ENCODE measurements around the gene ZMIZ2. TPM values are rescaled to one million over a fixed set of nuclear protein-coding genes. Genes with fewer than 3 reads are reported as not detected.

ZMIZ2 gene
- total and polyA plus RNA-seq, 2 experiments from 2014 or later = 15.5 to 46.1 TPM

DNA sequence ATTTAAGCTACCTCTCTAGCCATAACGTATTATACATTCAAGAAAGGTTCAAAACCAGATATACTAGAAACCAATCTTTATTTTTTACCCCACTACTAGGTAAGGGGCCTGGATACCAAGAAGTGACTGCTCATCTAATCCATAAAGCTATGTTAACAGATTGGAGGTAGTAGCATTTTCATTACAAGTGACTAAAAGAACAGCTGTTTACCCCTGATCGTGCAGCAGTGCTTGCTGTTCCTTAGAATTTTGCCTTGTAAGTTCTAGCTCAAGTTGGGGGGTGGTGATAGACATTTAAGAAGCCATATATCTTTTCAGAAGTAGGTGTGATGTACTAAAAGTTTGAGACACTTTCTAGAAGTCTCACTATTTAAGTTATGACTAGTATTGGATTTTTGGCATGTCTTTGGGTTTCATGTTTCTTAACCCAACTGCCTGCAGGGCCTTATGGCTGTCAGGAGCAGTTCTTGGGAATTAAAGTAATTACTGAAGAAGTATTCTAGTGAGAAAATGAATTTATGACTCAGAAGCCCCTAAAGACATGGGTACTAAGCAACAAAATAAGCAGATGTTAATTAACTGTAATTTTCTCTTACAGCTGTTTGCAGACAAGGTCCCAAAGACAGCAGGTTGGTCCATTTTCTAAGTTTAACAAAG, 50.1 kb downstream of the ZMIZ2 start:
- Histone ChIP-seq H3K79me2 (replicated peaks; ENCODE audit: insufficient read depth) (peaks cover 58% of the 10 kb centered on the region), H3K9me2 (ENCODE audit: insufficient read depth) (no peaks in the 10 kb centered on the region), H4K20me1 (replicated peaks; ENCODE audit: insufficient read depth) (peaks cover 53% of the 10 kb centered on the region), H3K4me3 (peak overlapping the region; percentile 85), H3F3A (replicated peaks; ENCODE audit: low read depth) (peaks cover 62% of the 10 kb centered on the region), H3K4me1 (ENCODE audit: insufficient read depth) (peaks cover 14% of the 10 kb centered on the region), H3K36me3 (ENCODE audit: insufficient read depth) (peaks cover 58% of the 10 kb centered on the region), H3K27me3 (ENCODE audit: insufficient read depth) (no peaks in the 10 kb centered on the region), H2AFZ (no peak overlapping the region), H3K4me2 (peak overlapping the region; percentile 99), H3K27ac (ENCODE audit: low read depth) (peak overlapping the region; percentile 100)
- ATAC-seq (no peak), DNase-seq (ENCODE audit: low spot score) (no peak)
- Mint-ChIP-seq H3K36me3 (ENCODE audit: low read depth) (peaks cover 69% of the 10 kb centered on the region), H3K4me1 (peaks cover 17% of the 10 kb centered on the region; the same call in 2 of the 3 replicates), H3K27ac (peak overlapping the region; percentile 48; the same call in 1 of the 2 replicates), H3K4me3 (peak overlapping the region; percentile 95), H3K9me3 (peaks cover 3% of the 10 kb centered on the region; the same call in 2 of the 3 replicates), H3K27me3 (ENCODE audit: insufficient read depth, low read depth, poor library complexity) (peaks cover 34% of the 10 kb centered on the region)
- TF ChIP-seq CREB1 (CRISPR knock-in tag; IDR thresholded peaks at IDR 0.05; ENCODE audit: low read depth) (no peak), POLR2AphosphoS5 (IDR thresholded peaks at IDR 0.05; ENCODE audit: low read depth) (no peak), NANOG (IDR thresholded peaks at IDR 0.05; ENCODE audit: borderline replicate concordance) (no peak), EZH2phosphoT487 (IDR thresholded peaks at IDR 0.05; ENCODE audit: unreplicated experiment) (no peak), EZH2 (IDR thresholded peaks at IDR 0.05; ENCODE audit: low read depth, unreplicated experiment) (no peak), ZNF114 (CRISPR knock-in tag; IDR thresholded peaks at IDR 0.05) (no peak), STAT1 (IDR thresholded peaks at IDR 0.05; ENCODE audit: unreplicated experiment) (no peak), ZNF331 (CRISPR knock-in tag; IDR thresholded peaks at IDR 0.05; ENCODE audit: low read depth) (no peak), JUNB (IDR thresholded peaks at IDR 0.05; ENCODE audit: unreplicated experiment) (no peak)
- TF ChIP-seq, protein P1, sequence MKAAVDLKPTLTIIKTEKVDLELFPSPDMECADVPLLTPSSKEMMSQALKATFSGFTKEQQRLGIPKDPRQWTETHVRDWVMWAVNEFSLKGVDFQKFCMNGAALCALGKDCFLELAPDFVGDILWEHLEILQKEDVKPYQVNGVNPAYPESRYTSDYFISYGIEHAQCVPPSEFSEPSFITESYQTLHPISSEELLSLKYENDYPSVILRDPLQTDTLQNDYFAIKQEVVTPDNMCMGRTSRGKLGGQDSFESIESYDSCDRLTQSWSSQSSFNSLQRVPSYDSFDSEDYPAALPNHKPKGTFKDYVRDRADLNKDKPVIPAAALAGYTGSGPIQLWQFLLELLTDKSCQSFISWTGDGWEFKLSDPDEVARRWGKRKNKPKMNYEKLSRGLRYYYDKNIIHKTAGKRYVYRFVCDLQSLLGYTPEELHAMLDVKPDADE (IDR thresholded peaks at IDR 0.05) = no peak
- TF ChIP-seq, protein P2, sequence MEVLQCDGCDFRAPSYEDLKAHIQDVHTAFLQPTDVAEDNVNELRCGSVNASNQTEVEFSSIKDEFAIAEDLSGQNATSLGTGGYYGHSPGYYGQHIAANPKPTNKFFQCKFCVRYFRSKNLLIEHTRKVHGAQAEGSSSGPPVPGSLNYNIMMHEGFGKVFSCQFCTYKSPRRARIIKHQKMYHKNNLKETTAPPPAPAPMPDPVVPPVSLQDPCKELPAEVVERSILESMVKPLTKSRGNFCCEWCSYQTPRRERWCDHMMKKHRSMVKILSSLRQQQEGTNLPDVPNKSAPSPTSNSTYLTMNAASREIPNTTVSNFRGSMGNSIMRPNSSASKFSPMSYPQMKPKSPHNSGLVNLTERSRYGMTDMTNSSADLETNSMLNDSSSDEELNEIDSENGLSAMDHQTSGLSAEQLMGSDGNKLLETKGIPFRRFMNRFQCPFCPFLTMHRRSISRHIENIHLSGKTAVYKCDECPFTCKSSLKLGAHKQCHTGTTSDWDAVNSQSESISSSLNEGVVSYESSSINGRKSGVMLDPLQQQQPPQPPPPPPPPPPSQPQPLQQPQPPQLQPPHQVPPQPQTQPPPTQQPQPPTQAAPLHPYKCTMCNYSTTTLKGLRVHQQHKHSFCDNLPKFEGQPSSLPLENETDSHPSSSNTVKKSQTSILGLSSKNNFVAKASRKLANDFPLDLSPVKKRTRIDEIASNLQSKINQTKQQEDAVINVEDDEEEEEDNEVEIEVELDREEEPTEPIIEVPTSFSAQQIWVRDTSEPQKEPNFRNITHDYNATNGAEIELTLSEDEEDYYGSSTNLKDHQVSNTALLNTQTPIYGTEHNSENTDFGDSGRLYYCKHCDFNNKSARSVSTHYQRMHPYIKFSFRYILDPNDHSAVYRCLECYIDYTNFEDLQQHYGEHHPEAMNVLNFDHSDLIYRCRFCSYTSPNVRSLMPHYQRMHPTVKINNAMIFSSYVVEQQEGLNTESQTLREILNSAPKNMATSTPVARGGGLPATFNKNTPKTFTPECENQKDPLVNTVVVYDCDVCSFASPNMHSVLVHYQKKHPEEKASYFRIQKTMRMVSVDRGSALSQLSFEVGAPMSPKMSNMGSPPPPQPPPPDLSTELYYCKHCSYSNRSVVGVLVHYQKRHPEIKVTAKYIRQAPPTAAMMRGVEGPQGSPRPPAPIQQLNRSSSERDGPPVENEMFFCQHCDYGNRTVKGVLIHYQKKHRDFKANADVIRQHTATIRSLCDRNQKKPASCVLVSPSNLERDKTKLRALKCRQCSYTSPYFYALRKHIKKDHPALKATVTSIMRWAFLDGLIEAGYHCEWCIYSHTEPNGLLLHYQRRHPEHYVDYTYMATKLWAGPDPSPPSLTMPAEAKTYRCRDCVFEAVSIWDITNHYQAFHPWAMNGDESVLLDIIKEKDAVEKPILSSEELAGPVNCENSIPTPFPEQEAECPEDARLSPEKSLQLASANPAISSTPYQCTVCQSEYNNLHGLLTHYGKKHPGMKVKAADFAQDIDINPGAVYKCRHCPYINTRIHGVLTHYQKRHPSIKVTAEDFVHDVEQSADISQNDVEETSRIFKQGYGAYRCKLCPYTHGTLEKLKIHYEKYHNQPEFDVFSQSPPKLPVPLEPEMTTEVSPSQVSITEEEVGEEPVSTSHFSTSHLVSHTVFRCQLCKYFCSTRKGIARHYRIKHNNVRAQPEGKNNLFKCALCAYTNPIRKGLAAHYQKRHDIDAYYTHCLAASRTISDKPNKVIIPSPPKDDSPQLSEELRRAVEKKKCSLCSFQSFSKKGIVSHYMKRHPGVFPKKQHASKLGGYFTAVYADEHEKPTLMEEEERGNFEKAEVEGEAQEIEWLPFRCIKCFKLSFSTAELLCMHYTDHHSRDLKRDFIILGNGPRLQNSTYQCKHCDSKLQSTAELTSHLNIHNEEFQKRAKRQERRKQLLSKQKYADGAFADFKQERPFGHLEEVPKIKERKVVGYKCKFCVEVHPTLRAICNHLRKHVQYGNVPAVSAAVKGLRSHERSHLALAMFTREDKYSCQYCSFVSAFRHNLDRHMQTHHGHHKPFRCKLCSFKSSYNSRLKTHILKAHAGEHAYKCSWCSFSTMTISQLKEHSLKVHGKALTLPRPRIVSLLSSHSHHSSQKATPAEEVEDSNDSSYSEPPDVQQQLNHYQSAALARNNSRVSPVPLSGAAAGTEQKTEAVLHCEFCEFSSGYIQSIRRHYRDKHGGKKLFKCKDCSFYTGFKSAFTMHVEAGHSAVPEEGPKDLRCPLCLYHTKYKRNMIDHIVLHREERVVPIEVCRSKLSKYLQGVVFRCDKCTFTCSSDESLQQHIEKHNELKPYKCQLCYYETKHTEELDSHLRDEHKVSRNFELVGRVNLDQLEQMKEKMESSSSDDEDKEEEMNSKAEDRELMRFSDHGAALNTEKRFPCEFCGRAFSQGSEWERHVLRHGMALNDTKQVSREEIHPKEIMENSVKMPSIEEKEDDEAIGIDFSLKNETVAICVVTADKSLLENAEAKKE (CRISPR knock-in tag; IDR thresholded peaks at IDR 0.05) = no peak
- TF ChIP-seq, protein P3, sequence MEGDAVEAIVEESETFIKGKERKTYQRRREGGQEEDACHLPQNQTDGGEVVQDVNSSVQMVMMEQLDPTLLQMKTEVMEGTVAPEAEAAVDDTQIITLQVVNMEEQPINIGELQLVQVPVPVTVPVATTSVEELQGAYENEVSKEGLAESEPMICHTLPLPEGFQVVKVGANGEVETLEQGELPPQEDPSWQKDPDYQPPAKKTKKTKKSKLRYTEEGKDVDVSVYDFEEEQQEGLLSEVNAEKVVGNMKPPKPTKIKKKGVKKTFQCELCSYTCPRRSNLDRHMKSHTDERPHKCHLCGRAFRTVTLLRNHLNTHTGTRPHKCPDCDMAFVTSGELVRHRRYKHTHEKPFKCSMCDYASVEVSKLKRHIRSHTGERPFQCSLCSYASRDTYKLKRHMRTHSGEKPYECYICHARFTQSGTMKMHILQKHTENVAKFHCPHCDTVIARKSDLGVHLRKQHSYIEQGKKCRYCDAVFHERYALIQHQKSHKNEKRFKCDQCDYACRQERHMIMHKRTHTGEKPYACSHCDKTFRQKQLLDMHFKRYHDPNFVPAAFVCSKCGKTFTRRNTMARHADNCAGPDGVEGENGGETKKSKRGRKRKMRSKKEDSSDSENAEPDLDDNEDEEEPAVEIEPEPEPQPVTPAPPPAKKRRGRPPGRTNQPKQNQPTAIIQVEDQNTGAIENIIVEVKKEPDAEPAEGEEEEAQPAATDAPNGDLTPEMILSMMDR (conservative IDR thresholded peaks at IDR 0.05; ENCODE audit: low read depth in 2 of 2) = no peak
- TF ChIP-seq, protein P4, sequence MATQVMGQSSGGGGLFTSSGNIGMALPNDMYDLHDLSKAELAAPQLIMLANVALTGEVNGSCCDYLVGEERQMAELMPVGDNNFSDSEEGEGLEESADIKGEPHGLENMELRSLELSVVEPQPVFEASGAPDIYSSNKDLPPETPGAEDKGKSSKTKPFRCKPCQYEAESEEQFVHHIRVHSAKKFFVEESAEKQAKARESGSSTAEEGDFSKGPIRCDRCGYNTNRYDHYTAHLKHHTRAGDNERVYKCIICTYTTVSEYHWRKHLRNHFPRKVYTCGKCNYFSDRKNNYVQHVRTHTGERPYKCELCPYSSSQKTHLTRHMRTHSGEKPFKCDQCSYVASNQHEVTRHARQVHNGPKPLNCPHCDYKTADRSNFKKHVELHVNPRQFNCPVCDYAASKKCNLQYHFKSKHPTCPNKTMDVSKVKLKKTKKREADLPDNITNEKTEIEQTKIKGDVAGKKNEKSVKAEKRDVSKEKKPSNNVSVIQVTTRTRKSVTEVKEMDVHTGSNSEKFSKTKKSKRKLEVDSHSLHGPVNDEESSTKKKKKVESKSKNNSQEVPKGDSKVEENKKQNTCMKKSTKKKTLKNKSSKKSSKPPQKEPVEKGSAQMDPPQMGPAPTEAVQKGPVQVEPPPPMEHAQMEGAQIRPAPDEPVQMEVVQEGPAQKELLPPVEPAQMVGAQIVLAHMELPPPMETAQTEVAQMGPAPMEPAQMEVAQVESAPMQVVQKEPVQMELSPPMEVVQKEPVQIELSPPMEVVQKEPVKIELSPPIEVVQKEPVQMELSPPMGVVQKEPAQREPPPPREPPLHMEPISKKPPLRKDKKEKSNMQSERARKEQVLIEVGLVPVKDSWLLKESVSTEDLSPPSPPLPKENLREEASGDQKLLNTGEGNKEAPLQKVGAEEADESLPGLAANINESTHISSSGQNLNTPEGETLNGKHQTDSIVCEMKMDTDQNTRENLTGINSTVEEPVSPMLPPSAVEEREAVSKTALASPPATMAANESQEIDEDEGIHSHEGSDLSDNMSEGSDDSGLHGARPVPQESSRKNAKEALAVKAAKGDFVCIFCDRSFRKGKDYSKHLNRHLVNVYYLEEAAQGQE (IDR thresholded peaks at IDR 0.05; ENCODE audit: unreplicated experiment) = no peak

All from GM23338 (cell line).